ENCODE measurements around the gene C11orf21.
"Not testable (repeated sequence)": the region's sequence is repeated elsewhere in the genome, so short reads cannot be mapped to it uniquely, and the experiment has no call there.

The C11orf21 gene

DNA sequence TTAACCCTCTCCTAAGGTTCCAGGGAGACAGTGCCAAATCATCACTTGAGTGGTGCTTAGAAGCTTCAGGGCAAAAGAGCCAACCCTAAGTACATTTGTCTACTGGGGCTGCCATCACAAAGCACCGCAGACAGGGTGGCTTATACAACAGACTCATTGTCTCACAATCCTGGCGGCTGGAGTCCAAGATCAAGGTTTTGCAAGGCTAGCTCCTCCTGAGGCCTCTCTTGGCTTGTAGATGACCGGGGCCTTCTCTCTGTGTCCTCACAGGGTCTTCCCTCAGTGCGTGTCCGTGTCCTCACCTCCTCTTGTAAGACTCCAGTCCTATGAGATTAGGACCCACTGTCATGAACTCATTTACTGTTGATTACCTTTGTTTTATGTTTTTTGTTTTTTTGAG is 41.3 kb upstream of the C11orf21 start:
- TF ChIP-seq, protein P1, sequence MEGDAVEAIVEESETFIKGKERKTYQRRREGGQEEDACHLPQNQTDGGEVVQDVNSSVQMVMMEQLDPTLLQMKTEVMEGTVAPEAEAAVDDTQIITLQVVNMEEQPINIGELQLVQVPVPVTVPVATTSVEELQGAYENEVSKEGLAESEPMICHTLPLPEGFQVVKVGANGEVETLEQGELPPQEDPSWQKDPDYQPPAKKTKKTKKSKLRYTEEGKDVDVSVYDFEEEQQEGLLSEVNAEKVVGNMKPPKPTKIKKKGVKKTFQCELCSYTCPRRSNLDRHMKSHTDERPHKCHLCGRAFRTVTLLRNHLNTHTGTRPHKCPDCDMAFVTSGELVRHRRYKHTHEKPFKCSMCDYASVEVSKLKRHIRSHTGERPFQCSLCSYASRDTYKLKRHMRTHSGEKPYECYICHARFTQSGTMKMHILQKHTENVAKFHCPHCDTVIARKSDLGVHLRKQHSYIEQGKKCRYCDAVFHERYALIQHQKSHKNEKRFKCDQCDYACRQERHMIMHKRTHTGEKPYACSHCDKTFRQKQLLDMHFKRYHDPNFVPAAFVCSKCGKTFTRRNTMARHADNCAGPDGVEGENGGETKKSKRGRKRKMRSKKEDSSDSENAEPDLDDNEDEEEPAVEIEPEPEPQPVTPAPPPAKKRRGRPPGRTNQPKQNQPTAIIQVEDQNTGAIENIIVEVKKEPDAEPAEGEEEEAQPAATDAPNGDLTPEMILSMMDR (IDR thresholded peaks at IDR 0.05; ENCODE audit: extremely low read depth, missing control alignments), result no peak
- DNase-seq (ENCODE audit: low spot score), result no peak

DNA sequence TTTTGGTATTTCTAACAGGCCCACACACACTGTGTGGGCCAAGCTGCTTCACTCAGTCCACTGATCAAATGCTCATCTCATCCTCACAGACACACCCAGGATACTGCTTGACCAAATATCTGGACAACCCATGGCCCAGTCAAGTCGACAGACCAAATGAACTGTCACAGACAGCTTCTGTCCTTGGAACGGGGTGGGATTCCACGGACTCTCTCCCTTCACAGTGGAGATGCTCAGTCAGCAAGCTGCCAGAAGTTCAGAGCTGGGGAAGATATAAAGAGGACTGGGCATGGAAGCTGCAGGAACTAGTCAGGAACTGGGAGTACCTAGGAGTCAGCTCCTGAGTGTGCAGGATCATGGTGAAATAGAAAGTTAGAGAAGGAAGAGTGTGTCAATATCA is 40.8 kb upstream of the C11orf21 start:
- no peak for DNase-seq (ENCODE audit: low spot score)
- TF ChIP-seq, protein P1 (IDR thresholded peaks at IDR 0.05; ENCODE audit: extremely low read depth, missing control alignments), result no peak

DNA sequence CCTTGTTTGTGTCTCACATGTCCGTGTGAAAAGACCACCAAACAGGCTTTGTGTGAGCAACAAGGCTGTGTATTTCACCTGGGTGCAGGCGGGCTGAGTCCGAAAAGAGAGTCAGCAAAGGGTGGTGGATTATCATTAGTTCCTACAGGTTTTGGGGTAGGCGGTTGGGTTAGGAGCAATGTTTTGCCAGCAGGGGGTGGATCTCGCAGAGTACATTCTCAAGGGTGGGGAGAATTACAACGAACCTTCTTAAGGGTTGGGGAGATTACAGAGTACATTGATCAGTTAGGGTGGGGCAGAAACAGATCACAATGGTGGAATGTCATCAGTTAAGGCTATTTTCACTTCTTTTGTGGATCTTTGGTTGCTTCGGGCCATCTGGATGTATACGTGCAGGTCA is 37.0 kb upstream of the C11orf21 start:
- not testable (repeated sequence) for DNase-seq (ENCODE audit: low spot score)

DNA sequence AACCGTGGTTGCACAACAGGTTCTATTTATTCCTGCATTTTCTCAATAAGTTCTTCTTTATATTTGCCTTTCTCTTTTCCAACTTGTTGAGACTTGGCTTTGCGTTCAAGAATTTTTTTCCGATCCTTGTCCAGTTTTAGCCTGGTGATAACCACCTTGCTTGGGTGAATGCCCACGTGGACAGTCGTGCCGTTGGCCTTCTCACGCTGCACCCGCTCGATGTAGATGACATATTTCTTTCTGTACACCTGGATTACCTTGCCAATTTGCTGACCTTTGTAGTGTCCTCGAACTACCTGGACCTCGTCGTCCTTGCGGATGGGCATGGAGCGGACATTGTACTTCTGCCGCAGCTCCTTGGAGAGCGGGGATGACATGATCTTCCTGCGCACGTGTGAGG is 33.6 kb upstream of the C11orf21 start:
- DNase-seq (ENCODE audit: low spot score), result not testable (repeated sequence)

DNA sequence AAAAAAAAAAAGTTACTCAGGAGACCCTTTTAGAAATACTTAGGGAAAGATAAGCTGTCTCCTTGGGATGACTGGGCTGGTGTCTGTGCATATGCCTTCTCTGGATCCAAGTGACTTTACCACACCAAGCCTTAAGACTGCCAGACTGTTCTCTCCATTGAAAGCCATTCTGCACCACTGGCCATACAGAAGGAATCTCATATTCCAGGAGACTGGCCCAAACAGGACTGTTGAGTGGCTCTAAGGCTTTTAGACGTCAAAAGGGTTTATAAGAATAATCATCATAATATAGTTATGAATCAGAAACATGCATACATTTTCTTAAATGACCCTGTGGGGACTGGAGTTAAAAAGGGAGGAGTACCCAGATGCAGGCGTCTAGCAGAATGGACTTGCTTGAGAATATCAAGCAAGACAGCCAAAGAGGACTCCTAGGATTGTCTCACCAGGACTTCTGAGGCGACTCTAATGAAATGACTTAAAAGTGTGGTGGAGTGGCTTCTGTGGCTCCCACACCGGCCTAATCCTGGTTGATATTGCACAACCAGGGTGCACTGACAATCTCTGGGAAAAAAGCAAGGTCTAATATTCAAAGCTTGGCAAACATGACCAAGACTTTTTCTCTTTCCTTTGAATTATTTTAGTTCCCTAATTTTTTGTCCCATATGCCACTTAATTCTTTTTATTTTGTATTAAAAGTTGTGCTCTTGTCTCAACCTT is 31.9 kb upstream of the C11orf21 start:
- DNase-seq (ENCODE audit: low spot score), result not testable (repeated sequence)

DNA sequence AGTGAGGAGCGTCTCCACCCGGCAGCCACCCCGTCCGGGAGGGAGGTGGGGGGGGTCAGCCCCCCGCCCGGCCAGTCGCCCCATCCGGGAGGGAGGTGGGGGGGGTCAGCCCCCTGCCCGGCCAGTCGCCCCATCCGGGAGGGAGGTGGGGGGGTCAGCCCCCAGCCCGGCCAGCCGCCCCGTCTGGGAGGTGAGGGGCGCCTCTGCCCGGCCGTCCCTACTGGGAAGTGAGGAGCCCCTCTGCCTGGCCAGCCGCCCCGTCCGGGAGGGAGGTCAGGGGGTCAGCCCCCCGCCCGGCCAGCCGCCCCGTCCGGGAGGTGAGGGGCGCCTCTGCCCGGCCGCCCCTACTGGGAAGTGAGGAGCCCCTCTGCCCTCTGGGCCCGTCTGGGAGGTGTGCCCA is 30.9 kb upstream of the C11orf21 start:
- not testable (repeated sequence) for DNase-seq (ENCODE audit: low spot score)

DNA sequence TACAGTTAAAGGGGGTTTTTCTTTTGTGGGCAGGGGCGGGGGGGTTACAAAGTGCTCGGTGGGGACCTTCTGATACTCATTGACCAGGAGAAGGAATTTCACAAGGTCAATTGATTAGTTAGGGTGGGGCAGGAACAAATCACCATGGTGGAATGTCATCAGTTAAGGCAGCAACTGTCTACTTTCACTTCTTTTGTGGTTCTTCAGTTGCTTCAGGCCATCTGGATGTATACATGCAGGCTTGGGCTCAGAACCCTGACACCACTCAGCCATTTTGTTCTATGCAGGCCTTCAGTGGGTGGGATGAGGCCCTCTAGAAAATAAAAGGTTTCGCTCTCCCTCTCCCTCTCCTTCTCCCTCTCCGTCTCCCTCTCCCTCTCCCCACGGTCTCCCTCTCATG is 29.7 kb upstream of the C11orf21 start:
- TF ChIP-seq, protein P1 (IDR thresholded peaks at IDR 0.05; ENCODE audit: extremely low read depth, missing control alignments), result no peak
- no peak for DNase-seq (ENCODE audit: low spot score)

DNA sequence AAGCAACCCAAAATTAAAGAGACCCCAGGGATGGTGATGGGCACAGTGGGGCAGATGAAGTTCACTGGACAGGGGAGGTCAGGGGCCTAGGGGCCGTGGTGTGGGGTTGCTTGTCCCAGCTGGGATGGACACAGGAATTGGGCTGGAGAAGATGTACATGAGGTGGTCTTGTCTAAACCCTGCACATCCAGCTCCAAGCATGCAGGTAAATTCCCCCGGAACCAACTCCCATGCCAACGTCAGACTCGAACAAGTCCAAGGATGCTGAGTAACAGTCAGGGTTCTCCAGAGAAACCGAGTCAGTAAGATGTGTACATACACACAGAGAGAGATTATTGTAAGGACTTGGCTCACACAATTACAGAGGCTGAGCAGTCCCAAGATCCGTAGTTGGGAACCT is 29.0 kb upstream of the C11orf21 start:
- TF ChIP-seq, protein P1 (IDR thresholded peaks at IDR 0.05; ENCODE audit: extremely low read depth, missing control alignments), result no peak
- no peak for DNase-seq (ENCODE audit: low spot score)

DNA sequence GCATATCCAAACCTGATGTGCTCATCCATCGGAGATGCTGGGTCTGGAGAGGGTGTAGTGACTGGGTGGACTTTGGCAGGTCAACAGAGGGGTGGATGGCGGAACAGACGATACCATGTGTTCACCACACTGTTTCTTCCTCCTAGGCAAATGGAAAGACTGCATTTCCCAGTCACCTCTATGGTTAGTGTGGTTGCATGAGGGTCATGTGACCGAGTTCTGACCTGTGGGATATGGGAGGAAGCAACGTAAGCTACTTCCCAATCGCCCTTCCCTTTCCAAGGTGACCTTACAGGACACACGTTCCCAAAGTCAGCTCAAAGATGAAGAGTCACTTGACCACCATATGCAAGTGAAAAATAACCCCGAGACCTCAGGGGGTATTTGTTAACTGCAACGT is 27.8 kb upstream of the C11orf21 start:
- TF ChIP-seq, protein P1 (IDR thresholded peaks at IDR 0.05; ENCODE audit: extremely low read depth, missing control alignments), result no peak
- DNase-seq (ENCODE audit: low spot score), result no peak
